ENCODE results near the gene SCFD2.

- TF ChIP-seq CTCF (IDR thresholded peaks at IDR 0.05), result no peak
- TF ChIP-seq REST (IDR thresholded peaks at IDR 0.05; ENCODE audit: insufficient read depth in 1 of 2, low read depth in 2 of 2, low read length in 1 of 2), result no peak
These were observed 515.3 kb downstream of the SCFD2 start for GRCh38 chr4:52850406-52851124.
